ENCODE measurements around the gene ABHD12B.

- TF ChIP-seq BCL6 (CRISPR knock-in tag; IDR thresholded peaks at IDR 0.05): no peak
- no peak for TF ChIP-seq CTCF (CRISPR knock-in tag; IDR thresholded peaks at IDR 0.05)
- no peak for TF ChIP-seq KDM6A (CRISPR knock-in tag; IDR thresholded peaks at IDR 0.05; ENCODE audit: low read depth)
- TF ChIP-seq CENPBD1 (CRISPR knock-in tag; IDR thresholded peaks at IDR 0.05; ENCODE audit: borderline replicate concordance, low read depth): no peak
- no peak for TF ChIP-seq GFI1 (CRISPR knock-in tag; IDR thresholded peaks at IDR 0.05; ENCODE audit: borderline replicate concordance)
- no peak for TF ChIP-seq EED (CRISPR knock-in tag; IDR thresholded peaks at IDR 0.05)
- no peak for TF ChIP-seq PRDM15 (CRISPR knock-in tag; IDR thresholded peaks at IDR 0.05)
- no peak for TF ChIP-seq SOX6 (IDR thresholded peaks at IDR 0.05)
- no peak for TF ChIP-seq SOX6 (CRISPR knock-in tag; IDR thresholded peaks at IDR 0.05)
- no peak for TF ChIP-seq HDAC6 (IDR thresholded peaks at IDR 0.05; ENCODE audit: low read depth, low read length)
- no peak for TF ChIP-seq TCF7L2 (IDR thresholded peaks at IDR 0.05; ENCODE audit: low read depth, low read length)
- no peak for TF ChIP-seq MXI1 (IDR thresholded peaks at IDR 0.05; ENCODE audit: borderline replicate concordance, low read depth, low read length)
- TF ChIP-seq TGIF2 (CRISPR knock-in tag; IDR thresholded peaks at IDR 0.05): no peak
Observed at GRCh38 chr14:50882932-50883826, 11.3 kb downstream of the ABHD12B start.
